HG03159 (cell line): Measurements from ENCODE around the gene BSPH1.
"Not testable (repeated sequence)": the region's sequence is repeated elsewhere in the genome, so short reads cannot be mapped to it uniquely, and the experiment has no call there.

ENCODE experiments used
- ATAC-seq: cut with Tn5 transposase; IDR thresholded peaks from one replicate; pipeline ENCODE4 v1.9.1; 2021; ENCODE audit warnings: mild to moderate bottlenecking, moderate library complexity; ENCODE audit not compliant: unreplicated experiment

BSPH1 gene, protein sequence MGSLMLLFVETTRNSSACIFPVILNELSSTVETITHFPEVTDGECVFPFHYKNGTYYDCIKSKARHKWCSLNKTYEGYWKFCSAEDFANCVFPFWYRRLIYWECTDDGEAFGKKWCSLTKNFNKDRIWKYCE

DNA sequence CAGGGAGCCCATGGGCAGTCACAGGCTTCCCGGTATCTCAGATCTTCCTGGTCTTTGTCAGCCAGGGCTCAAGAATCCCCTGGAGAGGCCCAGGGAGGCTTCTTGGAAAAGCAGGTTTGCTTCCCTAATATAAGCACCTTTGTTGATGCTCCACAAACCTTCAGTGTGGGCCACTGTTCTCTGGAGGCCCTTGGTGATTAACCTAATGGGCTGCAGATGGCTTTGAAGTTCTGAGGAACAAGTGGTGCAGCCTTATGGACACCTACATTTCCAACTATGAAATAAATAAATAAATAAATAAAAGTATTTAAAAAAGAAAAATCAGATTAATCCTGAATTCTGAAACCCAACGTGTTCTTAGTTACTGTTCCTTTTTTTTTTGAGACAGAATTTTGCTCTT lies at the start of gene BSPH1:
BSPH1 (minus strand) TSS at position 101 of the 400 bp plus-strand sequence; CDS start at position 12, 89 bp downstream.
- ATAC-seq: no peak

DNA sequence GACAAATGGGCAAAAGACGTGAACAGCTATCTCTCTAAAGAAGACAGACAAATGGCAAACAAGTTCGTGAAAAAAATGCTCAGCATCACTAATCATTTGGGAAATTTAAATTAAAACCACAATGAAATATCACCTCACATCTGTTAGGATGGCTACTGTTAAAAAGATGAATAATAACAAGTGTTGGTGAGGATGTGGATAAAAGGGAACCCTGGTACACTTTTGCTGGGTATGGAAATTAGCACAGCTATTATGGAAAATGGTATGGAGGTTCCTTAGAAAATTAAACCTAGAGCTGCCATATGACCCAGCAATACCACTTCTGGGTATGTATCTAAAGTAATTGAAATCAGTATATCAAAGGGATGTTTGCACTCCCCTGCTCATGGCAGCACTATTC lies 44.8 kb upstream of the BSPH1 start:
- no peak for ATAC-seq

DNA sequence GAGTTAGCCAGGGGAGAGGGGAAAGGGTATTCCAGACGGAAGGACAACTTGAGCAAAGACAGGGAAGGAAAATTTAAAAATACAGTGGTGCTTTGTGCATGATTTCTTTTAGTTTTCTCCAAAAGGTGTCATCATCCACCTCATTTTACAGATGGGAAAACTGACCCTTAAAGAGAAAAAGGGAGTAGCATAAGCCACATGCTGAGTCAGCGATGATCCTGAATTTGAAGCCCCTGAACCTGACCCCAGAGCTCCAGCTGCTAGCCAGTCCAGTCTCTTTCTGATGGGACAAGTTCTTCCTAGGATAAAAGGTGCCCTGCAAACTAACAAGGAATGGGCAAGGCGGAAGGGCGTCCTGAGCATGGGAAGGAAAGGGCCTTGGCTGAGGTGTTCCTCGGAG lies 41.6 kb upstream of the BSPH1 start:
- no peak for ATAC-seq

DNA sequence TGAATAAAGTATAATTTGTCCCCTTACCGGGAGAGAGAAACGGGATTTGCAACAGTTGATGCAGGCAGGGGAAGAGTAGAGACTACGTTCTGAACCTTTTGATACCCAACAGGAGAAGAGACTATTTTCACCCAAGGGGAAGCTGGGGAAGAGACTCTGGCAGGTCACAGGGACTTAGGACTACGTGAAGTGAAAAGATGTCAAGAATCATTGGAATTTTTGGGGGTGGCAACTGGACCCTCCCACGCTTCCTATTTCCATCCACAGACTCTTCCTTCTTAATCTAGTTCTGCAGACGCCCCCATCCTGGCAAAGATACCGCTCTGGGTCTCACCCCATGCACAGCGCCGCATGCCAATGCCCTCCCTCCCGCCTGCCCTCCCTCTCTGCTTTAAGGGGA lies 38.1 kb upstream of the BSPH1 start:
- no peak for ATAC-seq

- ATAC-seq: no peak
Measured at GRCh38 chr19:48029431-48029830, 37.5 kb upstream of the BSPH1 start.

DNA sequence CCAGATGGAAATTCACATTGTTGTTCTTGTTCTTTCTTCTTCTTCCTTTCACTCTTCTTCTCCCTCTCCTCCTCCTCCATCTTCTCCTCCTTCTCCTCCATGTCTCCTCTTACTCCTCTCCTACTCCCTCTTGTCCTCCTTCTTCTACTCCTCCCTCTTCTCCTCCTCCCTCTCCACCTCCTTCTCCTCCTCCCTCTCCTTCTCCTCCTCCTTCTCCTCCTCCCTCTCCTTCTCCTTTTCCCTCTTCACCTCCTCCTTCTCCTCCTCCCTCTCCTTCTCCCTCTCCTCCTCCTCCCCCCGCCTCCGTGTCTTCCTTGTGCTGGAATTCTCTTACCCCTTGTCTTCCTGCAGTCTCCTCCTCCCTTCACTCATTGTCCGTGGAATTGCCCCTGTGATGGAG lies 33.5 kb upstream of the BSPH1 start:
- ATAC-seq: no peak

- no peak for ATAC-seq
Measured at GRCh38 chr19:48023518-48023917, 31.5 kb upstream of the BSPH1 start.

GRCh38 chr19:48023011-48023410 lies 31.0 kb upstream of the BSPH1 start:
- no peak for ATAC-seq

- ATAC-seq: no peak
Measured at GRCh38 chr19:48020686-48021085, 28.7 kb upstream of the BSPH1 start.

- ATAC-seq: no peak
Measured at GRCh38 chr19:48010932-48011758, 19.2 kb upstream of the BSPH1 start.

GRCh38 chr19:48006762-48007161 lies 14.8 kb upstream of the BSPH1 start:
- ATAC-seq: no peak

DNA sequence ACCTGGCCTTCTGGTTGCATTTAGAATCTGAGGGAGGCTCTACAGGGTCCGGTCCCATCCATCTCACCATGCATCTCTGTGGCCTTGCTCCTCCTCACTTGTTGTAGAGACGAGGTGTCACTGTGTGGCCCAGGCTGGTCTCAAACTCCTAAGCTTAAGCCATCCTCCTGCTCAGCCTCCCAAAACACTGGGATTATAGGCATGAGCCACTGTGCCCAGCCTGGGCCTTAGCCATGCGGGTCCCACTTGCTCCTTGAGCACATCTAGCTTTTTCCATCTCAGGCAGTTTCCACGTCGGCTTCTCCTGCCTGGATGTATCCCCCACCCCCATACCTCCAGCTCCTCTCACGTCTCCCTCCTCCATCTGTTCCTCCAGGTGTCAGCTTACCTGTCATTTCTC lies 12.3 kb upstream of the BSPH1 start:
- no peak for ATAC-seq

DNA sequence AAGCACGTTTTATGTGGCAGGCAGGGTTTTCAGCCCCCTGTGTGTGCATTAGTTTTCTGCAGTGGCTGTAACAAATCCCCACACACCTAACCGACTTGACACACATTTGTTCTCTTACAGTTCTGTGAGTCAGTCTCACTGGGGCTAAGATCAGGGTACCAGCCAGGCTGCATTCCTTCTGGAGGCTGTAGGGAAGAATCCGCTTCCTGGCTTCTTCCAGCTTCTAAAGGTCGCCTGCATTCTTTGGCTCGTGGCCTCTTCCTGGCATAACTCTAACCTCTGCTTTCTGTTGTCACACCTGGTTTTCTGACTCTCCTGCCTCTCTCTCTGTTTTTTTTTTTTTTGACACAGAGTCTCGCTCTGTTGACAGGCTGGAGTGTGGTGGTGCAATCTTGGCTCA lies 8.9 kb upstream of the BSPH1 start:
- ATAC-seq: no peak

DNA sequence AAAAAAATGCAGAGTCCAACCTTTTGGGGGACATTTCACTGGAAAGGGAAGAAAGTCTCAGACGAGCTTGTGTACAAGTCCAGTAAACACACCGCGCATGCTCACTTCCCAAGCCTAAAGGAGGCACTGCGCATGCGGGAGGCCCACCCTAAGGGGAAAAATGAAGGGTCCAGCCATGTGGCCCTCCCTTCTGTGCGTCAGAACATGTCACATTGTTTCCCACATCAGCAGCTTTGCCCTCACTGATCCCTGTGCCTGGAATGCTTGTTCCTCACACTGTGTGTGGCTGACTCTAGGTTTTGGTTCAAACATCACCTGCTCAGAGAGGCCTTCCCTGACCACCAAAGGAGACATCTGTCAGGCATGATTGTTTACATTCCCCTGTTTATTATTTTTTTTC lies 6.8 kb upstream of the BSPH1 start:
- ATAC-seq: no peak

GRCh38 chr19:47996230-47996727 lies 4.3 kb upstream of the BSPH1 start:
- no peak for ATAC-seq

DNA sequence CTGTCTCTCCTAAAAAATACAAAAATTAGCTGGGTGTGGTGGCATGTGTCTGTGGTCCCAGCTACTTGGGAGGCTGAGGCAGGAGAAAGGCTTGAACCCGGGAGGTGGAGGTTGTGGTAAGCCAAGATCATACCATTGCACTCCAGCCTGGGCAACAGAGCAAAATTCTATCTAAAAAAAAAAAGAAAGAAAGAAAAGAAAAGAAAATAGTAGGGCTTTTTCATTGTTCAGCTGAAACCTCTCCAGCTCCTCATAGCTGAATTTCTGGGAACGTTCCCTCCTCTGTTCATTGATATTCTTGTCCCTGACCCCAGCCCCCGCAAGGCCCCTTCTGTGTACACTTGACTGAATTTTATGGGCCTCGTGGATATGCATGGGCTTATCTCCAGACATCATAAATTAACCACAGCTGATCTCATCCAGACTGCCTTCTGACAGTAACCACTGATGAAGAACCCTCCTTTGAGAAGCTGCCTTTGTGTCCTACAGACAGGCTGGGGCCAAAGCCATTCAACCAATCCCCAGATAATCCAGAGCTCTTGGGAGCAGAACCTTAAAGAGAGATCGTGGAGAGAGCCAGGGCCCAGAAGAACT lies 2.3 kb upstream of the BSPH1 start, which contains the start of gene ELSPBP1:
ELSPBP1 (plus strand) TSS at position 424 of the 594 bp plus-strand sequence. CDS start 14,036 bp downstream, outside the sequence.
- ATAC-seq: no peak

DNA sequence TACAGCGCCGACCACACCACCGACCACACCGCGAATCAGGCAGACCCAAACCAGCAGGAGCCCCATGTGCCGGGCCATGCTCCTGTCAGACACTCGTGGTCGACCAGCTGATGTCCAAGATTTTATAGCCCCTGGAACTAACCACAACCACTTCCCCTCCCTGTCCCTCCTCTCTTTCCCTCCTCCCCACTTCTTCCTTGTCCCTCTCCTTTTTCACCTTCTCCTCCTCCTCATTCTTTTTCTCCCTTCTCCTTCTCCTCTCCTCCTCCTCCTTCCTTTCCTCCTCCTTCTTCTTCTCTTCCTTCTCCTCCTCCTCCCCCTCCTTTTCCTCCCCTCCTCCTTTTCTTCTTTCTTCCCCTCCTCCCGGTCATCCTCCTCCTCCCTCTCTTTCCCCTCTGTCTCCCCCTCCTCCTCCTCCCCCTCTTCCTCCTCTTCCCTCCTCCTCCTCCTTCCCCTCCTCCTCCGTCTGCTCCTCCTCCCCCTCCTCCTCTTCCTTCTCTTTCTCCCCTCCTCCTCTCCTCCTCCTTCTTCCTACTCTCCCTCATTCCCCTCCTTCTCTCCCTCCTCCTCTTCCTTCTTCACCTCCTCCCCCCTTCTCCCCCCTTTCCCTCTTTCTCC lies 670 bp downstream of the BSPH1 start:
- ATAC-seq: no peak

DNA sequence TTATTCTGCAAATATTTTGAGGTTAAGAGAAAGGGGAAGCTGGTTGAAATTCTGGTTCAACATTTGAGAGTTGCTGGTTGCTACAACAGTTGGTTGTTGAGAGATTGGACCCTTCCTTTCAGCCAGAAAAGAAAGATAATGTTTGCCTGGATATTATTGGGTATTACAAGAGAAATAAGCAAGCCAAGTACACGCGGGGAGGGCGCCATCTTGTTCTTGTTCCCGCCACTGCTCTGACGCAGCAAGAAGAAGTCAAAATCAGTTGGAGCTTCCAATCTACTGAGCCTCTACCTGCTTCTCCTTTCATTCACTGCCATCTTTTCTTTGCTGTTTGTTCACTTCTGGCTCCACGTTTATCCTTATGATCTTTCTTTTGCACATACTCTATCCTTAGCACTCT lies 18.4 kb downstream of the BSPH1 start:
- no peak for ATAC-seq

- ATAC-seq: not testable (repeated sequence)
Measured at GRCh38 chr19:47955936-47956335, 36.0 kb downstream of the BSPH1 start.

DNA sequence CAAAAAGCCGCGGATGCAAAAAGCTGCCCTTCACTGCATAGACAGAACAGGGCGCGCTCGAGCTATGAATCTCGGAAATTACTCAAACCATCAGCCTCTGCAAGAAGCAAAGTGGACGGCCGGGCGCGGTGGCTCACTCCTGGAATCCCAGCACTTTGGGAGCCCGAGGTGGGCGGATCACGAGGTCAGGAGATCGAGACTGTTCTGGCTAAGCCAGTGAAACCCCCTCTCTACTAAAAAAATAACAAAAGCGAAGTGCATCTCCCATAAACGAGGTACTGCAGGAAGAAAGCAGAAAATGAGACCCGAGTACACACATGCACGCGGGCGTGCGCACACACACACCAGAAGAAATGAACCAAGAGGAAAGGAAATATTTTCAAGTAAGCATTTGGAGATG lies 39.8 kb downstream of the BSPH1 start:
- not testable (repeated sequence) for ATAC-seq

- ATAC-seq: not testable (repeated sequence)
Measured at GRCh38 chr19:47949852-47950521, 42.0 kb downstream of the BSPH1 start.
